ENCODE measurements around the gene MCUR1.

MCUR1 gene

GRCh38 chr6:13759025-13759424 lies 55.3 kb downstream of the MCUR1 start:
- TF ChIP-seq CTCF (conservative IDR thresholded peaks at IDR 0.05; ENCODE audit: low read depth, low read length): no peak
- no peak overlapping the region for H3K4me3 ChIP-seq (ENCODE audit: low read depth, low read length)
- no peak for DNase-seq (ENCODE audit: low read depth)

DNA sequence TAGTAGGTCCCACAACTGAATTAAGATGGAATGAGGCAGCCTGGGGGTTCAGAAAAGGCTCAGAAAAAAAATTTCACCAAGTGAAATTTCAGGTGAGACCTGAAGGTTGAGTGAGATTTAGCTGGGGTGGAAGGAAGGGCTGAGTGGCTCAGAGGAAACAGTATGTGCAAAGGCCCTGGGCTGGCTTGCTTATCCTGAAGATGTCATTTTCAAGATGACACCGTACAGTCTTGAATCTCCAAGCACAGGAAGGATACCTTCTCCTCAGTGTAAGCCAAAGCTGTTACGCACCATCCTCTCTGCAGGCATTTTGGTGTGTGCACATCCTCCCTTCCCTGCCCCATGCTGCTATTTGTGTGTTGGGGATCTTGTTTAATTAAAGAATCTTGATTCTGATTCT lies 59.7 kb downstream of the MCUR1 start:
- H3K4me3 ChIP-seq (ENCODE audit: low read depth, low read length): no peak overlapping the region
- TF ChIP-seq CTCF (conservative IDR thresholded peaks at IDR 0.05; ENCODE audit: low read depth, low read length): no peak
- DNase-seq (ENCODE audit: low read depth): no peak

- DNase-seq (ENCODE audit: low read depth): no peak
- no peak overlapping the region for H3K4me3 ChIP-seq (ENCODE audit: low read depth, low read length)
- TF ChIP-seq CTCF (conservative IDR thresholded peaks at IDR 0.05; ENCODE audit: low read depth, low read length): no peak
Observed at GRCh38 chr6:13743736-13744127, 70.6 kb downstream of the MCUR1 start.

GRCh38 chr6:13742961-13743735 lies 71.2 kb downstream of the MCUR1 start:
- no peak for DNase-seq (ENCODE audit: low read depth)
- TF ChIP-seq CTCF (conservative IDR thresholded peaks at IDR 0.05; ENCODE audit: low read depth, low read length): no peak
- no peak overlapping the region for H3K4me3 ChIP-seq (ENCODE audit: low read depth, low read length)

DNA sequence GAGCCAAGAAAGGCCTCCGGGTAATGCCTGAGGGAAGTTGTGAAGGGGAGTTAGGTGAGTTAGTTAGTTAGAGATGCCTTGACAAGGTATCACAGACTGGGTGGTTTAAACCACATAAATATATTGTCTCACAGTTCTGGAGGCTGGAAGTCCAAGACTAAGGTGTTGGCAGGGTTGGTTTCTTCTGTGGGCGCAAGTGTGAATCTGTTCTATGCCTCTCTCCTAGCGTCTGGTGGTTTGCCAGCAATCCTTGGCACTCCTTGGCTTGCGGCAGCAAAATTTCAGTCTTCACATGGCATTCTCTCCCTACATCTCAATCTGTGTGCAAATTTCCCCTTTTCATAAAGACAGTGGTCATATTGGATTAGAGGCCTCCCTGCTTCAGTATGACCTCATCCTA lies 73.0 kb downstream of the MCUR1 start:
- DNase-seq (ENCODE audit: low read depth): no peak
- H3K4me3 ChIP-seq (ENCODE audit: low read depth, low read length): no peak overlapping the region
- no peak for TF ChIP-seq CTCF (conservative IDR thresholded peaks at IDR 0.05; ENCODE audit: low read depth, low read length)

Data from choroid plexus epithelial cell (primary cell).